ENCODE measurements around the gene PRPF6.

The PRPF6 gene

GRCh38 chr20:64080013-64080812 is 99.3 kb downstream of the PRPF6 start, which contains the start of gene OPRL1:
TSS of gene OPRL1 (plus strand) at chr20:64080082. CDS start at chr20:64092721, 12,639 bp downstream.
- Histone ChIP-seq H3K9me3 (ENCODE audit: control insufficient read depth, low read length) (no peaks in the 10 kb centered on the region), H3K27ac (ENCODE audit: insufficient read depth, low read depth, low read length, poor library complexity, severe bottlenecking) (no peak within 1 kb of the TSS), H3K27me3 (ENCODE audit: control insufficient read depth, insufficient read depth, low read length, poor library complexity, severe bottlenecking) (peaks cover 53% of the 10 kb centered on the region), H3K36me3 (ENCODE audit: control insufficient read depth, insufficient read depth, low read length) (no peaks in the 10 kb centered on the region), H3K4me1 (ENCODE audit: control insufficient read depth, insufficient read depth, low read length) (peaks cover 45% of the 10 kb centered on the region), H3K4me3 (ENCODE audit: insufficient read depth, low read depth, low read length) (peak within 1 kb of the TSS; percentile 59)
- WGBS, 2 experiments, result 11% methylated on average over 62 of the region's 62 CpGs

GRCh38 chr20:64080813-64081623 is 100.1 kb downstream of the PRPF6 start:
- WGBS, 2 experiments, result 84 to 85% methylated on average over 17 of the region's 17 CpGs
- peak overlapping the region; percentile 59 for H3K4me3 ChIP-seq (ENCODE audit: insufficient read depth, low read depth, low read length)
- H3K27ac ChIP-seq (ENCODE audit: insufficient read depth, low read depth, low read length, poor library complexity, severe bottlenecking), result no peak overlapping the region

DNA sequence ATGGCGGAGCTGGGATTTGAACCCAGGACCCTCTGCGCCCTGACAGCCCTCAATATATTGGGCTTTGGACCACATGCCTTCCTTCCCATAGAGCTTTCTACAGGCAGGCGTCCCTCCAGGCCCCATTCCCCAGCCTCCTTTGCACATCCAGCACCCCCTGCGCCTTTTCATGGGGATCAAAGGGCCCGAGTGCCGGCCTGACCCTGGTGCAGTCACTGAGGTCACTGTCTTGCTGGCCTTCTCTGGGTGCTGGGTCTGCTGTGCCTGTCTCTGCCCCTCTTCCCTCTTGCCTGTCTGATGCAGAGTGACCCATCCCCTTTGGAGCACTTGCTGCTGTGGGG is 100.7 kb downstream of the PRPF6 start:
- H3K4me3 ChIP-seq (ENCODE audit: insufficient read depth, low read depth, low read length), result no peak overlapping the region
- WGBS, 2 experiments, result 91 to 92% methylated on average over 6 of the region's 6 CpGs
- H3K36me3 ChIP-seq (ENCODE audit: control insufficient read depth, insufficient read depth, low read length), result no peaks in the 10 kb centered on the region
- H3K27me3 ChIP-seq (ENCODE audit: control insufficient read depth, insufficient read depth, low read length, poor library complexity, severe bottlenecking), result peaks cover 66% of the 10 kb centered on the region
- H3K9me3 ChIP-seq (ENCODE audit: control insufficient read depth, low read length), result no peaks in the 10 kb centered on the region
- H3K4me1 ChIP-seq (ENCODE audit: control insufficient read depth, insufficient read depth, low read length), result peaks cover 45% of the 10 kb centered on the region
- H3K27ac ChIP-seq (ENCODE audit: insufficient read depth, low read depth, low read length, poor library complexity, severe bottlenecking), result no peak overlapping the region

More at GRCh38 chr20:64080813-64081623, 100.1 kb downstream of the PRPF6 start:
- no peaks in the 10 kb centered on the region for H3K36me3 ChIP-seq (ENCODE audit: control insufficient read depth, insufficient read depth, low read length)
- H3K9me3 ChIP-seq (ENCODE audit: control insufficient read depth, low read length), result no peaks in the 10 kb centered on the region
- H3K27me3 ChIP-seq (ENCODE audit: control insufficient read depth, insufficient read depth, low read length, poor library complexity, severe bottlenecking), result peaks cover 61% of the 10 kb centered on the region
- peaks cover 45% of the 10 kb centered on the region for H3K4me1 ChIP-seq (ENCODE audit: control insufficient read depth, insufficient read depth, low read length)

GRCh38 chr20:64082126-64082731 is 101.3 kb downstream of the PRPF6 start:
- Histone ChIP-seq H3K36me3 (ENCODE audit: control insufficient read depth, insufficient read depth, low read length) (no peaks in the 10 kb centered on the region), H3K4me3 (ENCODE audit: insufficient read depth, low read depth, low read length) (no peak overlapping the region), H3K4me1 (ENCODE audit: control insufficient read depth, insufficient read depth, low read length) (peaks cover 45% of the 10 kb centered on the region), H3K27me3 (ENCODE audit: control insufficient read depth, insufficient read depth, low read length, poor library complexity, severe bottlenecking) (peaks cover 69% of the 10 kb centered on the region), H3K9me3 (ENCODE audit: control insufficient read depth, low read length) (no peaks in the 10 kb centered on the region), H3K27ac (ENCODE audit: insufficient read depth, low read depth, low read length, poor library complexity, severe bottlenecking) (no peak overlapping the region)
- 18 to 21% methylated on average over 13 of the region's 13 CpGs for WGBS, 2 experiments

Data from ectodermal cell (in vitro differentiated cells).